GM12878 (cell line): ENCODE measurements around the gene ACAP2.

Source experiments
- CHD2 ChIP-seq: IDR thresholded peaks from 2 replicates; pipeline ENCODE4 v1.6.1; 2011; ENCODE audit warnings: low read depth, low read length, improper control_type of control experiment, borderline replicate concordance
- FOXM1 ChIP-seq: IDR thresholded peaks from 2 replicates; pipeline ENCODE4 v1.6.1; 2012; ENCODE audit warnings: low read depth, mild to moderate bottlenecking, inconsistent platforms, low read length, moderate library complexity
- POLR2AphosphoS2 ChIP-seq: IDR thresholded peaks from 2 replicates; pipeline ENCODE4 v1.6.1; 2011; ENCODE audit warnings: low read depth, mild to moderate bottlenecking, low read length, improper control_type of control experiment, moderate library complexity
- TAF1 ChIP-seq: IDR thresholded peaks from 2 replicates; pipeline ENCODE4 v1.6.1; 2011; ENCODE audit warnings: mild to moderate bottlenecking, low read depth, low read length, borderline replicate concordance

DNA sequence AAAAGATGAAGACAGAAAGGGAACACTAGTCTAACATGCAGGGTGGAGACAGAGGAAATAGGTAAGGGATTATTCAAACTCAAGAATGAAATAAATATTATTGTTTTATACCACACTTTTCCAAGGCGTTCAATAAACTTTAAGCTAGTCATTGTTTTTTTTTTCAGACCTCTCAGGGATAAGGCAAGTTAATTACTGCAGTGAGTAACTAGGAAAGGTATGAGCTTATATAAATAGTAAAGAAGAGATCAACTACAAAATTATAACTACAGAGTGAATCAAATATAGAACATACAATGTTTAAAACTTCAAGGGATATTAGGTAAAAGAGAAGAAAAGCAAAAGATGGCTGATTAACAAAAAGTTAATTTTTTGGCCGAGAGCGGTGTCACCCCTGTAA is 140.4 kb downstream of the ACAP2 start:
- no peak for TF ChIP-seq FOXM1
- TF ChIP-seq CHD2: no peak
- TF ChIP-seq TAF1: no peak
- no peak for TF ChIP-seq POLR2AphosphoS2
